ENCODE results near the gene ZNF778.

- no peak for TF ChIP-seq POLR2AphosphoS5 (IDR thresholded peaks at IDR 0.05; ENCODE audit: borderline replicate concordance, low read depth, low read length)
- no peak for TF ChIP-seq EZH2 (IDR thresholded peaks at IDR 0.05)
These were observed 43.3 kb upstream of the ZNF778 start for GRCh38 chr16:89174055-89174827.
